Measurements from ENCODE around the gene GARIN3.

The GARIN3 gene

DNA sequence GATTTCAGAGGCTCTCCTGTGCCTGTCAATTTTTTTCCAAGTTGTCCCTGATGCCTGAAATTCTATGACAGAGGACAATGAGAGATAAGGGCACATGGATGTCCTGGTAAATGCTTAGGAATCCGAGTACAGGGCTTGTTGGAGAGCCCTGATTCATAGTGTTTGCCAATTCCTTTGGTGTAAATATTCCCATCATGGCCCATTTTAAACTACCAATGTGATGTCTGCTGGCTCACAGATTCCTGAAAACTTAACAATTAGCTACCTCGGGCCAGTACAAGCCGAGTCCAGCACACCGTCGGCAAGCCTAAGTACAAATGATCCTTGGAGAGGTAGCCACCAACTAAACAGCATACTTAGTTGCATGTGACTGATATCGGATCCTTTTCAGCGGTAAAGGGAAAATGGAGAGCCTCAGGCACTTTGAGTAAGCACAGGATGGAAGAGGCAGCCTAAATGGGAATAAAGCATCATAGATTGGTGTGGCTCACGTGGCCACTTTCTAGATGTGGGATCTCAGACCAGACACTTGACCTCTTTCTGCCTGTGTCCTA, 18.1 kb upstream of the GARIN3 start:
- DNase-seq: no peak

DNA sequence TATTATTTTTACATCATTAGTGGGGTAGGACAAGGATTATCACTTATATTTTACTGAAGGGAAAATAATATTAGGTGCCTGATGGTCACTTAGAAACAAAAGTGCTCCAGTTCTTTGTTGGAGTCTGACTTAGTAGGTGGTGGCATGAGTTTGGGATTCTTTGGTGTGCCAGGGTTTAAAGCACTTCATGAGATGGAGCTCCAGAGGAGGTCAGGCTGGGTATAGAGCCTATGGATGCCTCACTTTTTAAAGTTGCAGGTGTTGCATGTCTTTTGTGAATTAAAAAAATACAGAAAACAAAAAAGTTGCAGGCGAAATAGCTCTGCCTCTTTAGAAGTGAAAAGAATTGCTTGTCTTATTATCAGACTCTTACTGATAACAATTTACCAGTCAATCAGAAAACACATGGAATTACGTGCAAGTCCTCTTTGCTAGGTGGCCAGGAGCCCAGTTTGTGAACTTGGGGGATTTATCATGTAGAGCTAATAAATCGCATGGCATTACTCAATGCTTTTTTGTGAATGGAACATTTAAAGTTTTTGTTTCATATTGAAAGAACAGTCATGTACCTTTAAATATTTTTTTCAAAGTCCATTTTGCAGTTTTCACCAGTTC, 16.2 kb upstream of the GARIN3 start:
- DNase-seq: peak; percentile 36

DNA sequence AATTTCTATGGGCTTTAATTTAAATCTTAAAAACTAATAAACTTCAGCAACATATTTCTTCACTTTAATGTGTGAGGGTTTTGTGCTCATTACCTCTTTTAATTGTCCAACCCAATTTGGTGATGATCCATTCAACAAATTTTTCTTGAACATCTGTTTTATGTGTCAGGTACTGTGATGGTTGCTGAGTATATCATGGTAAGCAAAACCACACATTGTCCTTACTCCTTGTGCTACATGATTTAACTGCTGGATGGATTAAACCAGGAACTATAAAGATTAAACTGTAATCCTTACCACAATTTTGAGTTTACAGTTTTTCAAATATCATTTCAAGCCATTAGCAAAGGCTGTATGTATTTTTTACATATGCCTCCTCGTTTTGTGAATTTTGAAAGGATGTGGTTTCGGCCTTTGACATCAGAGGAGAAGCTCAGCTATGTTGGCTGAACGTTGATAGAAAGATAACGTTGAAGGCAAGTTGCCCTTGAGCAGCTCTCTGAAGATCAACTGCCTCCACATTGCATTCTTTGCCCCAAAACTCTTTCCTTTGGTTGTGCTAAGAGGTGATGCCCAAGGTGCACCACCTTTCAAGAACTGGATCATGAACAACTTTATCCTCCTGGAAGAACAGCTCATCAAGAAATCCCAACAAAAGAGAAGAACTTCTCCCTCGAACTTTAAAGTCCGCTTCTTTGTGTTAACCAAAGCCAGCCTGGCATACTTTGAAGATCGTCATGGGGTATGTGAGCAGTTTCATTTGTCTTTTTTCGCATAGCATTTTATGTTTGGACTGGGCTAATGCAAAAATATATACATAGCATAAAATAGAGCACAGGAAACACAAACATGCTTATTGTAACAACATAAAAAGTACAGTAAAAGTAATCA, 14.6 kb upstream of the GARIN3 start, which contains the start of gene ITK:
TSS of gene ITK (plus strand) at position 467 of the 891 bp plus-strand sequence. CDS start at position 605, 138 bp downstream.
- peak; percentile 62 for DNase-seq

DNA sequence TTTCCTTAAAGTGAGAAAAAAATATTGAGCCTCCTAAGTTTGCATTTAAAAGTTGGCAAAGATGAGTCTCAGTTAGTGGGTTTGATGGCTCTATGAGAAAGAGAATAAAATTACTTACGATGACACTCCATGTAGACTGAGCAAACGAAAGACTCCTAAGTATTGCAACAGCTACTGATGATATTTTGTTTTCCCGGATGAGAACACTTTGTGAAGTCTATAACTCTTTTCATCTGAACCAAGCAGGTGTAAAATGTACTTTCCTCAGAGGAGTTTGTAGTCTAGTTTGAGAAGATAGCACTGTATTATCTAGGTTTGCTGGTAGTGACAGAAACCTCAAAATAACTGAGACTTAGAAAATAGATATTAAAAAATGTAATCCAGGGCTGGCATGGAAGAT, 12.9 kb upstream of the GARIN3 start:
- DNase-seq: no peak

DNA sequence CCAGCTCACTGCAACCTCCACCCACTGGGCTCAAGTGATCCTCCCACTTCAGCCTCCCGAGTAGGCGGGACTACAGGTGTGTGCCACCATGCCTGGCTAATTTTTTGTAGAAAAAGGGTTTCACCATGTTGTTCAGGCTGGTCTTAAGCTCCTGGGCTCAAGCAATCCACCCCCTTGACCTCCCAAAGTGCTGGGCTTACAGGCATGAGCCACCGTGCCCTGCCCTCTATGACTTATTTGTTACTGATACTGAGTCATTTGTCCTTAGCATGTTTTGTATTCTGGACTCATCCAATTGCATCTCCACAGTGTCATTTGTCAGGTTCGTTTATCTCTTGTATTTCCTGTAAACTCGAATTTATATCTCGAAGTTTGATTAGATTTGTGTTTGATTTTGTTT, 11.9 kb upstream of the GARIN3 start:
- peak; percentile 41 for DNase-seq

DNA sequence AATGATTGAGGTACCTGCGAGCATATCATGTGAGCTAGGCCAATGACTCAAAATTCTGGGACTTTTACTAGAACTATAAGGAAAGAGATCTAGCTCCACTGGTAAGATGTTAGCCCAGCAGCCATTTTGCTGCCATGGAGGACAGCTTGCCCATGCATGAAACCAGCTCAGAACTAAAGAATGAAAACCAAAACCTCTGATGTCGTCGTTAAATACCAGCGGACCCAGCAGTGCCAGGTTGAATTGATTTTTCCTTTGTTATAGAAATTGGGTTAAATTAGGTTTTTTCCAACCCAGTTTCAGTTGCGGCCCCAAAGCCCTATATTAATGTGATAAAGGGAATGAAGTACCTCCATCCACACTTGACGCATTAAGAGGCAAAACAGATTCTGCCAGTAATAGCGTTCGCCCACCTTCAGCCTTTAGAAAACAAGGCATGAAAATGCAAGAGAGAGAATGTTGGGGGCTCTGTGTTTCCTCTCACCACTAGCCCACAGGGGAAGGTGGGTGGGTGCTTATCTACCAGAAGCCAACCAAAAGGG, 9.1 kb upstream of the GARIN3 start:
- DNase-seq: no peak

DNA sequence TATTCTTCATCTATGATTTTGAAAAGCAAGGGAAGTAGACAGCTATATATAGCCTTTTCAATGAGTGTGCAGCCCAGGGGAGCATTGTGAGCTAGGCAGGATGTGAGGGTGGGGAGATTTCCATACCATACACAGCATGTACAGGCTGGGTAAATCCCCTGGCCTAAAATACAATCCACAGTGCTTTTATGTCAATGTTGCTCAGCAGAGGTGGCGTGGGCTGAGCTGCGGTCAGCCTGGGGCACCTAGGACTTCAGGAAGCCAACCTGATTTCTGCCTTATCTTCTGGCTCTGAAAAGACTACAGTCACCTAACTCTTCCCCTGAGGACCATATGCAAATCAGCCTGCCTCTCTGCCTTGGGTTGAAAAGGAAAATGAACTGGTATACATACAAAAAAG, 6.3 kb upstream of the GARIN3 start:
- DNase-seq: peak; percentile 75

DNA sequence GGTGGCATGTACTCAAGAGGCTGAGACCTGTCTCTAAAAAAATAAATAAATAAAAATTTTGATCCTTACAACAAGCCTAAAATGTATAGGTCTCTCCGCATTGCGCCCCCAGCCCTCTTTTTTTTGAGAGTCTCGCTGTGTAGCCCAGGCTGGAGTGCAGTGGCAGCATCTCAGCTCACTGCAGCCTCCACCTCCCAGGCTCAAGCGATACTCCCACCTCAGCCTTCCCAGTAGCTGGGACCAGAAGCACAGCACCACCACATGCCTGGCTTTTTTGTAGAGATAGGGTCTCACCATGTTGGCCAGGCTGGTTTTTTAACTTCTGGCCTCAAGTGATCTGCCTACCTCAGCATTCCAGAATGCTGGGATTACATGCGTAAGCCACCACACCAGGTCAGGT, 2.2 kb upstream of the GARIN3 start:
- no peak for DNase-seq

DNA sequence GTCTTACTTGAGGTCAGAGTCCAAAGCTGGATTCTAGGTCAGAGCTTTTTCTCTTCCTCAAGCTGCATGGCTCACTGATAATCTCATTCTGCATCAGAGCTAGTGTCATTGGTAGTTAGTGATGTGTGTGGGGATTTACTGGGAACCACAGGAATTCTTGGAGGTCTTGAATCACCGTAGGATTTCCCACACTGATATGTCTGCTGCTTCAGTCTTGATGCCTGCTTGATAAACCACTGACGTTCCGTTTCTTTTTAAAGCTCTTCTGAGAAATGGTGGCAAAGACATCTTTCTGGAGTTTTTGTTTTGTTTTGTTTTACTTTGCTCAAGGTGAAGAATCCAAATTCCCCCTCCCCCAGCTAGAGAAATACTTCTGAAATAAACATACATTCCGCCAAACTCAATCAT, 1.2 kb upstream of the GARIN3 start:
- no peak for DNase-seq

DNA sequence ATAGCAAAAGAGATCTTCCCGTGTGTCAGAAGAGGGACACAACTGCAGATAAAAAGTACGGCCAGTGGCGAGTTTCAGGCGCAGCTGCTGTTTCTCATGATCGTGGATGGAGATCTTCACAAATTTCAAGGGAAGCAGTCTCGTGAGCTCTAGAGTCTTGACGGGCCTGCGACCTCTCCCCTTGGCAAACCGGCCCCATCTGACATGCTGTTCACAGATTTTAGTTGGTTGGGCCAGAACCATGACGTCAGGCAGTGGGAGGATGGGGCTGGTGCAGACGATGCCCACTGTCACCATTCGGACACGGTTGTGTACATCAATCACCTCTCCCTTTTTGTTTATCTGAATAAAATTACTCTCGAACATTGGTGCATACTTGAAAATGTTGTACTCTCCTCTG, 396 bp downstream of the GARIN3 start:
- no peak for DNase-seq

DNA sequence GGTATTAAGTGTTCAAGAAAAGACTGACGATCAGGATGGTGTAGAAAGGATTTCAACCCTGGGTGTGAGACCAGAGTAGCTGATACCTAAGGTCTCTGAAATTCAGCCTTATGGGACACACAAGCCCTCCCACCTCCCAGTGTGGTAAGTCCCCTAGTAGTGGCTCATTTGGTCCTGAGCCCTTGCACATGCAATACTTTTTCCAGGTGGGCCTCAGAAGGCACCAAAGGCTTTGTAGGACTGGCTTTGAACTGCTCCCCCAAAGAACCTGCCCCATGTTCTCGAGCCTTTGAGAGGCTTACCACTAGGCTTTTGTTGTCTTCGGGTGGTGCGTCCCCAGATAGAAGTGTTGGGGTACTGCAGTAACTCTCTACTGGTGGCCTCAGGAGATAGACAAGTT, 803 bp downstream of the GARIN3 start:
- DNase-seq: no peak

DNA sequence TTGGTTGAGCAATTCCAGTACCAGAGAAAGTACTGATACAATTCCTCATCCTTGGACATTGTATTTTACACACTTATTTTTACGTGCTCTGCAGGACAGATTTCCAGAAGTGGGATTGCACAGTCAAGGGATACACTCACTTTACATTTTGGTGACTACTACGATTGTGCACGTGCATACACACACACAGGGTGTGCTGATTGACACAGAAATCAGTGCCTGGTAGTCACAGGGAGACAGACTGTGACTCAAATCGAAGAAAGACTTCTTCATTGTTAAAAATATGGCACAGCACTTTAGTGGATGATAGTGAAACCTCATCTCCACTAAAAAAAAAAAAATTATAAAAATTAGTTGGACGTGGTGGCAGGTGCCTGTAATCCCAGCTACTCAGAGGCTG, 1.5 kb downstream of the GARIN3 start:
- DNase-seq: no peak

DNA sequence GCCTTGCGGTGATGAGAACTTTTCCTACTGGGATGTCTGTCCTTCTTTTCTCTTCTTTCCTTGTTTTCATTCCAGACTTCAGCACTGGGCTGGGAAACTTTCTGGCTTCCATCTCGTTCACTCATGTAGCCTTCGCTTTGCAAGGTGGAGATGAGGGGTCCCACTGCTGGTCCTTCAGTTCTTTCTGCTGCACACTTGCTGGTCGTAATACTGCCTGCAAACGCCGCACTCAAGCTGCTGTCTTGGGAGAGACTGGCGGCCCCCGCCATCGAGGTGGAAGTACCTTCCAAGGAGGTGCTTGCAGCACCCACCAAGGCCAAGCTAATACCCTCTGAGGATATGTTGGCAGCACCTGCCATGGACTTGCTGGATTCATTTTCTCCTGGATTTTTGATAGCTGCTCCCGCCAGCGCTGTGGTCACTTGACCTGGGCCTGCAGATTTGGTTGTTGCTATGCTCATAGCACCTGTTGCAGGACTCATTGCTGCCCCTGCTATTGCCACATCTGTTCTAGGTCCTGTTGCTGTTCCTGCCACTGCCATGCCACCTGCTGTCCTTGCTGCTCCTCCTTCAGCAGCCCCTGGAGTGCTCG, 3.0 kb downstream of the GARIN3 start:
- no peak for DNase-seq

DNA sequence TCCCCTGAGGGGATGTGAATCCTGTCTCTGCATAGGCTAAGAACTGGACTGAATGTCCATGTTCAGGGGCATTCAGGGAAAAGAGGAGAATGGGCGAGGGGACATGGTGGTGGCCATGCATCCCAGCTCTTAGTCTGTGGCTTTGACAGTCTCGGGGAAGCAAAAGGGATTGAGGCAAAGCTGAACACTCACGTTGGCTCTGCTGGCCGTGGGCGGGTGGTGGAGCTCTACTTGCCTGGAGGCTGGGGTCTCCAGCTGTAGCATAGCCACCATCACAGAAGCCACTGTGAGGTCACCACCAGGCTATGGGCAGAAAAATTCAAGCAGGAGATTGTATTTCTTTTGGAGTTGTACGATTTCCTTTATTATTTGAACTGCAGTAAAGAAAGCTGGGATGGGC, 4.1 kb downstream of the GARIN3 start:
- DNase-seq: no peak

DNA sequence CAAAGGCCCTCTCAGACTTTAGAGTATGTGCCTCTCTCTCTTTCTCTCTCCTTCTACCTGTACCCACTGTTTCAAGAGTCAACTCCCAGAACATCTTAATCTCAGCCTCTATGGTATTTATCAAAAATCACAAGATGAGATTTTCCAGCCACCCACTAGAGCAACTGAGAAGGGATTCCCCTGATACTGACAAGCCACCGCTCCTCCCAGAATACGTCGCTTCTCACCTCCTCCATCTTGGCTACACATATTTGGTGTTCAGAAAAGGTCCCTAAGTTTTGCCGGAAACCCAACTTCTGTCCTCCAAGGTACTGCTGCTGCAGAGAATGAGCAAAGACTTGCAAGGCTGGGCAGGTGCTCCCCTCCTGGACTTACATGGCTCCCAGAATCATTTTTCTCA, 6.1 kb downstream of the GARIN3 start:
- DNase-seq: peak; percentile 27

DNA sequence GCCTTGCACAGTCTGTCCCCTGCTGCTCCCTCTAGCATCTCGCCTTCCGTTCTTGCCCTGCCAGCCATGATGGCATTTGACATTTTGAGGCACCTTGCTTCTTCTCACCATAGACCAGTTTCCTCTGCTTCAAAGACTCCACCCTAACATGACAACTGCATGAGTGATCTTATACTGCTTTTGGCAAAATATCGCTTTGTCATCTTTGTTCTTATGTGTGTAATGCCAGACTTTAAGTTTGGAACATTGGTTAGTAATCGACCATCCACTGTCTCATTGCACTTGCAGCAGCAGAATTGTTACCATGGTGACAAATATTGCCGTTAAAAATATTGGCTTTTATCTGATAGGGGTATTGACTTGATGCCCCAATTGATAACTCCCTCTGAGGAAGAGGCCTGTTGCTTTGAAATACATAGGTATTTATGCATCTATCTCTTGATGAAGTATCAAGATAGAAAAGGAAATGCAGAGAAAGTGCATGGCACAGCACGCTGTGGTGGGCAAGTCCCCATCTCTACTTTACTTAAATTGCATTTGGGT, 6.8 kb downstream of the GARIN3 start:
- DNase-seq: peak; percentile 64

DNA sequence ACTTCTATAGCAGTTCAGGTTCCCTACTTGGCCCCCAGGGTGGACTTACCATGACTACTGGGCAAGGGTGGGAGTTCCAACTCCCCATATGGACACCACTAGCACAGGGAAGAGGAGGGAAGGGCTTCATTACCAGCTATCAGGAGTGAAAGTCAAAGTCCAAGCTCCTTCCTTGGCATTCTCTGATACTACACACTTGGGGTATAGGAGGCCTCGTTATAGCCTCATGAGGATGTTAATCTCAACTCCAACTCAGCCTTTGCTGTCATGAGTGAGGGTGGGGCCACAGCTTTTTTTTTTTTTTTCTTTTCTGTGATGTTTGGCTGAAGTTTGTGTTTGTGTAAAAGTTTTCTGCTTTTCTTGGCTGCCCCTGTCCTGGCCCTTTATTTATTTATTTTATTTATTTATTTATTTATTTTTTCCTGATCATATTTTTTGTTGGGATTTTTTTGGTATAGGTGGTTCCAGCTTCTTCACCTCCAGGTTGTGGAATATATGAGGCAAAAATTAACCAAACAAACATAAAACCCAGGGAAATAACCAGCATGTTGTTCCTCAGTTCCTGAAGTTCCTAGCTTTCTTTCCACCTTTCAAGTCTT, 8.7 kb downstream of the GARIN3 start:
- no peak for DNase-seq

DNA sequence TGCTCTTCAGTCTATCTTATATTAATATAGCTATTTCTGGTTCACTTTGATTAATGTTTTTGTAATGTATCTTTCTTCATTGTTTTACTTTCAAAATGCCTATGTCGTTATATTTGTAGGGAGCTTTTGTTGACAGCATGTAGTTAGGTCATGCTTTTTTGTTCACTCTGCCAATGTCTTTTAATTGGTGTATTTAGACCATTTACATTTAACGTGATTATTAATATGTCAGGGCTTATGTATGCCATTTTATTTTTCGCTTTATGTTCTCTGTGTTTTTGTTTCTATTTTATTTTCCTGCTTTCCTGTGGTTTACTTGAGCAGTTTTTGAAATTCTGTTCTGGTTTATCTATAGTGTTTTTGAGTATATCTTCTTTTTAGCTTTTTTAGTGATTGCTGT, 10.8 kb downstream of the GARIN3 start:
- no peak for DNase-seq

DNA sequence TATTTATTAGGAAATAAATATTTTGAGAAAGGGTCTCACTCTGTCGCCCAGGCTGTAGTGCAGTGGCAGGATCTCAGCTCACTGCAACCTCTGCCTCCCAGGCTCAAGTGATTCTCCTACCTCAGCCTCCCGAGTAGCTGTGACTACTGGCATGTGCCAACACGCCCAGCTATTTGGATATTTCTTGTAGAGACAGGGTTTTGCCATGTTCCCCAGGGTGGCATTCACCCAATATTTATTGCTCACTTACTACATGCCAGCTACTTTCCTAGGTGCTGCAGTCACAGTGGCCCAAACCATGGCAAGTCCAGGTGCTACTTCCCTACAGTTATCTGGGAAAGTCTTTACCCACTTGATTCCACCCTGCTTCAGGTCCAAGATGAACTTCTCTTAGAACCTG, 15.1 kb downstream of the GARIN3 start:
- no peak for DNase-seq

DNA sequence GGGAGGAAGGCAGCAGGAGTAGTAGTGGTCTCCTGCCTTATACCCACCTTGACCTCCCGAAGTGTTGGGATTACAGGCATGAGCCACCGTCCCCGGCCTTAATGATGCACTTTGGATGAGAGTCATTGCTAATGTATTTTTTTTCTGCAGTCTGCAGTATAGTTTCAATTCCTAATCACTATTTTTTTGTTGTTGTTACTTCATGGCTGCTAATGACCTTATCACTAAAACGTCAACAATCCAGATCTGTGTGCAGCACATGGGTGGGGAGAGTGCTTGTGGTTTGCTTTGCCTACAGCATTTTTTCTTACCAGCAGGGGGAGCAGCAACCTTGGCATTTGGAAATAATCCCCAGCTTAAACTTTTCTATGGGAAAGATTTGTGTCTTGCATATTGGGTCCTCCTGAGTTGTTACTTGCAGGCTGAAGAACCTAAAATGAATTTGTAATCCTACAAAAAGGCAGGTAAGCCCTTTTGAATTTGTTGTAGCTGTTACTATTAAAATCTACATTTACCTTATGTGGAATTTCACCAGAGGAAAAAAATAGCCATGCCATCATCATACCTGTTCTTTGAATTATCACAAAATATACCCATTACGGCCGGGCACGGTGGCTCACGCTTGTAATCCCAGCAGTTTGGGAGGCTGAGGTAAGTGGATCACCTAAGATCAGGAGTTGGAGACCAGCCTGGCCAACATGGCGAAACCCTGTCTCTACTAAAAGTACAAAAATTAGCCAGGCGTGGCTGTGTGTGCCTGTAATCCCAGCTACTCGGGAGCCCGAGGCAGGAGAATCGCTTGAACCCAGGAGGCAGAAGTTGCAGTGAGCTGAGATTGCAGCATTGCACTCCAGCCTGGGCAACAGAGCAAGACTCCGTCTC, 17.1 kb downstream of the GARIN3 start:
- peak; percentile 89 for DNase-seq

DNA sequence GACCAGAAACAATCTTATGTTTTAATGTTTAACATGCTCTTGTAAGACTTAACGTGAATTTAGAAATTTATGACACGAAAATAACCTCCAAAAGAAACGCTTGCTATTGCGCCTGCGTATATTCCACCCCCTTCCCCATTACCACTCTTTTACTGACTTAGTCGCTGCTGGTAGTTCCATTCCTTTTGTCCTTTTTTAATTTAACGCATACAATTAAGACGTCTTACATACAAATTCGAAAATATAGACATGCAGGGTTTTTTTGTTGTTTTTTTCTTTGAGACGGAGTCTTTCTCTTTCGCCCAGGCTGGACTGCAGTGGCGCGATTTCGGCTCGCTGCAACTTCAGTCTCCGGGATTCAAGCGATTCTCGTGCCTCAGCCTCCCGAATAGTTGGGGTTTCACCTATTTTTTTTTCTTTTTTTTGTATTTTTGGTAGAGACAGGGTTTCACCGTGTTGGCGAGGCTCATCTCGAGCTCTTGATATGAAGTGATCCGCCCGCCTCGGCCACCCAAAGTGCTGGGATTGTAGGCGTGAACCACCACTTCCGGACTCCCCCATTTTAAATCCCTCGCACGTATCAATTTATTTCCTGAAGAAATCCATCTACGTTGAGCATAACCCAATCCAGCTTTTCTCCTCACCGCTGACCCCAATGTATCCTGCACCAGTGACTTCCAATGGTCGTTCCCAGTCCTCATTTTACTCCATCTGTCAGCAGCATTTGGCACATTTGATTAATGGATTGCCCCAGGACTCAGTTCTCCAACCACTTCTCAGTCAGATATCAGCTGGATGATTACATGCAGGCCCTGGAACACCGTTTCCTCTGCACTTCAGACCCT, 22.7 kb downstream of the GARIN3 start:
- peak; percentile 64 for DNase-seq

All from CD4-positive, alpha-beta T cell treated with Interleukin-6 for 4 hours (primary cell).